GM23338 (cell line): Measurements from ENCODE around the gene DYTN. TPM values are rescaled to one million over a fixed set of nuclear protein-coding genes. Genes with fewer than 3 reads are reported as not detected.

Experiments used
- ATAC-seq: fragments of 200-7000 bp; cut with Tn5 transposase; 3 replicates; pipeline ENCODE4 v1.9.1; 2020
- DNase-seq: peaks from one replicate; pipeline ENCODE4 v3.0.0-alpha.2; 2015; ENCODE audit warnings: low spot score
- H2AFZ ChIP-seq: fragments of 200-600 bp; sonication (generic); 2 replicates; pipeline ENCODE4 v1.8.0; 2016; ENCODE audit warnings: antibody characterized with exemption, mild to moderate bottlenecking, moderate library complexity
- H3F3A ChIP-seq: fragments of 200-600 bp; sonication (generic); replicated peaks from 2 replicates; pipeline ENCODE4 v1.8.0; 2017; ENCODE audit warnings: antibody characterized with exemption, mixed run types, low read depth
- H3K27ac ChIP-seq: fragments of 200-600 bp; sonication (generic); 2 replicates; pipeline ENCODE4 v1.6.1; 2016; ENCODE audit warnings: low read depth
- H3K27me3 ChIP-seq: fragments of 200-600 bp; sonication (generic); 2 replicates; pipeline ENCODE4 v1.8.0; 2016; ENCODE audit warnings: mild to moderate bottlenecking, mixed run types, moderate library complexity; ENCODE audit not compliant: insufficient read depth
- H3K36me3 ChIP-seq: fragments of 200-600 bp; sonication (generic); 2 replicates; pipeline ENCODE4 v1.8.0; 2016; ENCODE audit warnings: mild to moderate bottlenecking; ENCODE audit not compliant: insufficient read depth
- H3K4me1 ChIP-seq: fragments of 200-600 bp; sonication (generic); 2 replicates; pipeline ENCODE4 v1.8.0; 2016; ENCODE audit warnings: mild to moderate bottlenecking, moderate library complexity; ENCODE audit not compliant: insufficient read depth
- H3K4me2 ChIP-seq: fragments of 200-600 bp; sonication (generic); 2 replicates; pipeline ENCODE4 v1.7.1; 2017; ENCODE audit warnings: mixed run types
- H3K4me3 ChIP-seq: fragments of 200-600 bp; sonication (generic); 2 replicates; pipeline ENCODE4 v1.6.1; 2016; ENCODE audit warnings: mixed run types
- H3K79me2 ChIP-seq: fragments of 200-600 bp; sonication (generic); replicated peaks from 2 replicates; pipeline ENCODE4 v1.8.0; 2017; ENCODE audit warnings: mild to moderate bottlenecking; ENCODE audit not compliant: insufficient read depth
- H3K9me2 ChIP-seq: fragments of 200-600 bp; sonication (generic); 2 replicates; pipeline ENCODE4 v1.8.0; 2017; ENCODE audit not compliant: insufficient read depth
- H4K20me1 ChIP-seq: fragments of 200-600 bp; sonication (generic); replicated peaks from 2 replicates; pipeline ENCODE4 v1.8.0; 2017; ENCODE audit warnings: mild to moderate bottlenecking; ENCODE audit not compliant: insufficient read depth
- H3K27ac Mint-ChIP-seq: 2 replicates; pipeline ENCODE4 v1.8.0; 2020; ENCODE audit warnings: inconsistent platforms, mild to moderate bottlenecking, moderate library complexity, mixed read lengths
- H3K27me3 Mint-ChIP-seq: 3 replicates; pipeline ENCODE4 v1.8.0; 2022; ENCODE audit warnings: low read depth, mild to moderate bottlenecking, moderate library complexity, mixed read lengths, inconsistent platforms; ENCODE audit not compliant: insufficient read depth, poor library complexity
- H3K36me3 Mint-ChIP-seq: 3 replicates; pipeline ENCODE4 v1.8.0; 2021; ENCODE audit warnings: low read depth, mild to moderate bottlenecking, inconsistent platforms, moderate library complexity, mixed read lengths
- H3K4me1 Mint-ChIP-seq: 3 replicates; pipeline ENCODE4 v1.8.0; 2020; ENCODE audit warnings: mild to moderate bottlenecking, inconsistent platforms, mixed read lengths
- H3K4me3 Mint-ChIP-seq: 3 replicates; pipeline ENCODE4 v1.8.0; 2021; ENCODE audit warnings: moderate library complexity, mild to moderate bottlenecking, inconsistent platforms, mixed read lengths
- H3K9me3 Mint-ChIP-seq: 3 replicates; pipeline ENCODE4 v1.8.0; 2020; ENCODE audit warnings: moderate library complexity, mild to moderate bottlenecking, inconsistent platforms, mixed read lengths
- CREB1 ChIP-seq: fragments of 250-450 bp; sonication (Bioruptor Pico); IDR thresholded peaks from 2 replicates; pipeline ENCODE4 v1.5.0; 2020; ENCODE audit warnings: low read depth, mild to moderate bottlenecking, moderate library complexity
- EZH2 ChIP-seq: fragments of 200-600 bp; sonication (generic); IDR thresholded peaks from one replicate; pipeline ENCODE4 v1.8.0; 2017; ENCODE audit warnings: antibody characterized with exemption, mild to moderate bottlenecking, low read depth; ENCODE audit not compliant: unreplicated experiment
- EZH2phosphoT487 ChIP-seq: fragments of 200-600 bp; sonication (generic); IDR thresholded peaks from one replicate; pipeline ENCODE4 v1.8.1; 2018; ENCODE audit warnings: antibody characterized with exemption; ENCODE audit not compliant: unreplicated experiment
- JUNB ChIP-seq: IDR thresholded peaks from one replicate; pipeline ENCODE4 v1.6.1; 2016; ENCODE audit warnings: antibody characterized with exemption; ENCODE audit not compliant: unreplicated experiment
- NANOG ChIP-seq: IDR thresholded peaks from 2 replicates; pipeline ENCODE4 v1.6.1; 2016; ENCODE audit warnings: antibody characterized with exemption, borderline replicate concordance
- POLR2AphosphoS5 ChIP-seq: IDR thresholded peaks from 2 replicates; pipeline ENCODE4 v1.6.1; 2016; ENCODE audit warnings: antibody characterized with exemption, low read depth
- STAT1 ChIP-seq: IDR thresholded peaks from one replicate; pipeline ENCODE4 v1.6.1; 2016; ENCODE audit warnings: antibody characterized with exemption; ENCODE audit not compliant: unreplicated experiment
- ZNF114 ChIP-seq: fragments of 250-450 bp; sonication (Bioruptor Pico); IDR thresholded peaks from 2 replicates; pipeline ENCODE4 v1.5.0; 2020; ENCODE audit warnings: mild to moderate bottlenecking, moderate library complexity
- ZNF331 ChIP-seq: fragments of 250-450 bp; sonication (Bioruptor Pico); IDR thresholded peaks from 2 replicates; pipeline ENCODE4 v1.5.0; 2020; ENCODE audit warnings: low read depth, mild to moderate bottlenecking, moderate library complexity
- polyA plus RNA-seq: library from polyadenylated mRNA; unstranded; fragments of >200 nt; fragmentation: Nextera tagmentation; extraction: Ambion mirVana; gene quantifications from 2 replicates; pipeline ENCODE4 v1.2.1, GENCODE V29; 2016
- total RNA-seq: library from RNA; depleted of rRNA; stranded (reverse); fragments of >200 nt; shearing (Covaris generic); gene quantifications from 2 replicates; pipeline ENCODE4 v1.2.3, GENCODE V29; 2014
- TF ChIP-seq, protein P1 (sequence below): IDR thresholded peaks from one replicate; pipeline ENCODE4 v1.6.1; 2018; ENCODE audit warnings: antibody characterized with exemption; ENCODE audit not compliant: unreplicated experiment
- TF ChIP-seq, protein P2 (sequence below): IDR thresholded peaks from 2 replicates; pipeline ENCODE4 v1.6.1; 2016; ENCODE audit warnings: antibody characterized with exemption
- TF ChIP-seq, protein P3 (sequence below), 2 experiments: fragments of 200-600 bp in 1 of 2; sonication (generic) in 1 of 2; conservative IDR thresholded peaks; 2 replicates each; pipeline versions ENCODE4 v1.5.1 to v1.6.1; 2016 to 2017; ENCODE audit warnings: antibody characterized with exemption in 2 of 2, low read depth in 2 of 2, mild to moderate bottlenecking in 2 of 2, moderate library complexity in 1 of 2
- TF ChIP-seq, protein P4 (sequence below): fragments of 250-450 bp; sonication (Bioruptor Pico); IDR thresholded peaks from 2 replicates; pipeline ENCODE4 v1.5.0; 2020; ENCODE audit warnings: mild to moderate bottlenecking, moderate library complexity

The DYTN gene
- total and polyA plus RNA-seq, 2 experiments from 2014 or later: not detected

DNA sequence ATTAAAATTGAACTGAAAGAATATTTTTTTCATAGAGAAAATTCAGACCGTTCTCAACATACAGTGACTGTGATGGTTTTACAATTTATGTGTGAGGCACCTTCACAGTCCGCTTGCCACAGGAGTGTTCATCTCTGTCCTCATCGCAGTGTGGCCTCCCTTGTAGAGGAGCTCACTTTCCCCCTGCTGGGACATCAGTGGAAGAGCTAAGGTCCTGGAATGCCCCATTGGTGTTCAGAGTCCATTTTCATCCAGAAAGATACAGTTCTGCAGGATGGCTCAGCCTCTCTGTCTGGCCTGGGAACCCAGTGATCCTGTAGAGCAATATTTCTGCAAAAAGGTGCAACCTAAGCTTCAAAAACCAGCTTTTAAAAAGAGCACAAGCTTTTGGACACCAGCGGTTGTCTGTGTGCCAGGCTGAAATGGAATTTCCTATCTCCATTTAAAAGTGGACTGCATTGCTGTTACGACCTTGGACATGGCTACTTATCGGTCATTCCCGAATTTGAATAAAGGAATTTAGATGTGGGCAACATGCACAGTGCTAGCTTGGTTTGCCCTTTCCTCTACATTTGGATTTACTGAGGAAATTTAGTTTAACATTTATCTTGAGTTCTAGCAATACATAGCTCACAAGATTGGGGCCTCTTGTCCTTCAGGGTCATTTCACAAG is 102.6 kb downstream of the DYTN start:
- Histone ChIP-seq H3K4me1 (no peaks in the 10 kb centered on the region), H3K79me2 (no peaks in the 10 kb centered on the region), H3K4me3 (no peak overlapping the region), H3K9me2 (no peaks in the 10 kb centered on the region), H3K27ac (no peak overlapping the region), H3K4me2 (no peak overlapping the region), H3K27me3 (no peaks in the 10 kb centered on the region), H3F3A (no peaks in the 10 kb centered on the region), H3K36me3 (no peaks in the 10 kb centered on the region), H4K20me1 (no peaks in the 10 kb centered on the region), H2AFZ (no peak overlapping the region)
- DNase-seq: peak; percentile 12
- no peak overlapping the region for H3K4me3 Mint-ChIP-seq
- no peaks in the 10 kb centered on the region for H3K9me3 Mint-ChIP-seq
- peaks cover 2% of the 10 kb centered on the region; the same call in 1 of the 3 replicates for H3K4me1 Mint-ChIP-seq
- TF ChIP-seq STAT1 (no peak), ZNF114 (CRISPR knock-in tag) (no peak), EZH2phosphoT487 (no peak), EZH2 (no peak), CREB1 (CRISPR knock-in tag) (no peak), JUNB (no peak), NANOG (no peak), POLR2AphosphoS5 (no peak), ZNF331 (CRISPR knock-in tag) (no peak)
- TF ChIP-seq, protein P1, sequence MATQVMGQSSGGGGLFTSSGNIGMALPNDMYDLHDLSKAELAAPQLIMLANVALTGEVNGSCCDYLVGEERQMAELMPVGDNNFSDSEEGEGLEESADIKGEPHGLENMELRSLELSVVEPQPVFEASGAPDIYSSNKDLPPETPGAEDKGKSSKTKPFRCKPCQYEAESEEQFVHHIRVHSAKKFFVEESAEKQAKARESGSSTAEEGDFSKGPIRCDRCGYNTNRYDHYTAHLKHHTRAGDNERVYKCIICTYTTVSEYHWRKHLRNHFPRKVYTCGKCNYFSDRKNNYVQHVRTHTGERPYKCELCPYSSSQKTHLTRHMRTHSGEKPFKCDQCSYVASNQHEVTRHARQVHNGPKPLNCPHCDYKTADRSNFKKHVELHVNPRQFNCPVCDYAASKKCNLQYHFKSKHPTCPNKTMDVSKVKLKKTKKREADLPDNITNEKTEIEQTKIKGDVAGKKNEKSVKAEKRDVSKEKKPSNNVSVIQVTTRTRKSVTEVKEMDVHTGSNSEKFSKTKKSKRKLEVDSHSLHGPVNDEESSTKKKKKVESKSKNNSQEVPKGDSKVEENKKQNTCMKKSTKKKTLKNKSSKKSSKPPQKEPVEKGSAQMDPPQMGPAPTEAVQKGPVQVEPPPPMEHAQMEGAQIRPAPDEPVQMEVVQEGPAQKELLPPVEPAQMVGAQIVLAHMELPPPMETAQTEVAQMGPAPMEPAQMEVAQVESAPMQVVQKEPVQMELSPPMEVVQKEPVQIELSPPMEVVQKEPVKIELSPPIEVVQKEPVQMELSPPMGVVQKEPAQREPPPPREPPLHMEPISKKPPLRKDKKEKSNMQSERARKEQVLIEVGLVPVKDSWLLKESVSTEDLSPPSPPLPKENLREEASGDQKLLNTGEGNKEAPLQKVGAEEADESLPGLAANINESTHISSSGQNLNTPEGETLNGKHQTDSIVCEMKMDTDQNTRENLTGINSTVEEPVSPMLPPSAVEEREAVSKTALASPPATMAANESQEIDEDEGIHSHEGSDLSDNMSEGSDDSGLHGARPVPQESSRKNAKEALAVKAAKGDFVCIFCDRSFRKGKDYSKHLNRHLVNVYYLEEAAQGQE: no peak
- TF ChIP-seq, protein P2, sequence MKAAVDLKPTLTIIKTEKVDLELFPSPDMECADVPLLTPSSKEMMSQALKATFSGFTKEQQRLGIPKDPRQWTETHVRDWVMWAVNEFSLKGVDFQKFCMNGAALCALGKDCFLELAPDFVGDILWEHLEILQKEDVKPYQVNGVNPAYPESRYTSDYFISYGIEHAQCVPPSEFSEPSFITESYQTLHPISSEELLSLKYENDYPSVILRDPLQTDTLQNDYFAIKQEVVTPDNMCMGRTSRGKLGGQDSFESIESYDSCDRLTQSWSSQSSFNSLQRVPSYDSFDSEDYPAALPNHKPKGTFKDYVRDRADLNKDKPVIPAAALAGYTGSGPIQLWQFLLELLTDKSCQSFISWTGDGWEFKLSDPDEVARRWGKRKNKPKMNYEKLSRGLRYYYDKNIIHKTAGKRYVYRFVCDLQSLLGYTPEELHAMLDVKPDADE: no peak
- TF ChIP-seq, protein P3, sequence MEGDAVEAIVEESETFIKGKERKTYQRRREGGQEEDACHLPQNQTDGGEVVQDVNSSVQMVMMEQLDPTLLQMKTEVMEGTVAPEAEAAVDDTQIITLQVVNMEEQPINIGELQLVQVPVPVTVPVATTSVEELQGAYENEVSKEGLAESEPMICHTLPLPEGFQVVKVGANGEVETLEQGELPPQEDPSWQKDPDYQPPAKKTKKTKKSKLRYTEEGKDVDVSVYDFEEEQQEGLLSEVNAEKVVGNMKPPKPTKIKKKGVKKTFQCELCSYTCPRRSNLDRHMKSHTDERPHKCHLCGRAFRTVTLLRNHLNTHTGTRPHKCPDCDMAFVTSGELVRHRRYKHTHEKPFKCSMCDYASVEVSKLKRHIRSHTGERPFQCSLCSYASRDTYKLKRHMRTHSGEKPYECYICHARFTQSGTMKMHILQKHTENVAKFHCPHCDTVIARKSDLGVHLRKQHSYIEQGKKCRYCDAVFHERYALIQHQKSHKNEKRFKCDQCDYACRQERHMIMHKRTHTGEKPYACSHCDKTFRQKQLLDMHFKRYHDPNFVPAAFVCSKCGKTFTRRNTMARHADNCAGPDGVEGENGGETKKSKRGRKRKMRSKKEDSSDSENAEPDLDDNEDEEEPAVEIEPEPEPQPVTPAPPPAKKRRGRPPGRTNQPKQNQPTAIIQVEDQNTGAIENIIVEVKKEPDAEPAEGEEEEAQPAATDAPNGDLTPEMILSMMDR (conservative IDR thresholded peaks at IDR 0.05; ENCODE audit: low read depth in 2 of 2): no peak; a peak in 1 of 4 replicates
- TF ChIP-seq, protein P4, sequence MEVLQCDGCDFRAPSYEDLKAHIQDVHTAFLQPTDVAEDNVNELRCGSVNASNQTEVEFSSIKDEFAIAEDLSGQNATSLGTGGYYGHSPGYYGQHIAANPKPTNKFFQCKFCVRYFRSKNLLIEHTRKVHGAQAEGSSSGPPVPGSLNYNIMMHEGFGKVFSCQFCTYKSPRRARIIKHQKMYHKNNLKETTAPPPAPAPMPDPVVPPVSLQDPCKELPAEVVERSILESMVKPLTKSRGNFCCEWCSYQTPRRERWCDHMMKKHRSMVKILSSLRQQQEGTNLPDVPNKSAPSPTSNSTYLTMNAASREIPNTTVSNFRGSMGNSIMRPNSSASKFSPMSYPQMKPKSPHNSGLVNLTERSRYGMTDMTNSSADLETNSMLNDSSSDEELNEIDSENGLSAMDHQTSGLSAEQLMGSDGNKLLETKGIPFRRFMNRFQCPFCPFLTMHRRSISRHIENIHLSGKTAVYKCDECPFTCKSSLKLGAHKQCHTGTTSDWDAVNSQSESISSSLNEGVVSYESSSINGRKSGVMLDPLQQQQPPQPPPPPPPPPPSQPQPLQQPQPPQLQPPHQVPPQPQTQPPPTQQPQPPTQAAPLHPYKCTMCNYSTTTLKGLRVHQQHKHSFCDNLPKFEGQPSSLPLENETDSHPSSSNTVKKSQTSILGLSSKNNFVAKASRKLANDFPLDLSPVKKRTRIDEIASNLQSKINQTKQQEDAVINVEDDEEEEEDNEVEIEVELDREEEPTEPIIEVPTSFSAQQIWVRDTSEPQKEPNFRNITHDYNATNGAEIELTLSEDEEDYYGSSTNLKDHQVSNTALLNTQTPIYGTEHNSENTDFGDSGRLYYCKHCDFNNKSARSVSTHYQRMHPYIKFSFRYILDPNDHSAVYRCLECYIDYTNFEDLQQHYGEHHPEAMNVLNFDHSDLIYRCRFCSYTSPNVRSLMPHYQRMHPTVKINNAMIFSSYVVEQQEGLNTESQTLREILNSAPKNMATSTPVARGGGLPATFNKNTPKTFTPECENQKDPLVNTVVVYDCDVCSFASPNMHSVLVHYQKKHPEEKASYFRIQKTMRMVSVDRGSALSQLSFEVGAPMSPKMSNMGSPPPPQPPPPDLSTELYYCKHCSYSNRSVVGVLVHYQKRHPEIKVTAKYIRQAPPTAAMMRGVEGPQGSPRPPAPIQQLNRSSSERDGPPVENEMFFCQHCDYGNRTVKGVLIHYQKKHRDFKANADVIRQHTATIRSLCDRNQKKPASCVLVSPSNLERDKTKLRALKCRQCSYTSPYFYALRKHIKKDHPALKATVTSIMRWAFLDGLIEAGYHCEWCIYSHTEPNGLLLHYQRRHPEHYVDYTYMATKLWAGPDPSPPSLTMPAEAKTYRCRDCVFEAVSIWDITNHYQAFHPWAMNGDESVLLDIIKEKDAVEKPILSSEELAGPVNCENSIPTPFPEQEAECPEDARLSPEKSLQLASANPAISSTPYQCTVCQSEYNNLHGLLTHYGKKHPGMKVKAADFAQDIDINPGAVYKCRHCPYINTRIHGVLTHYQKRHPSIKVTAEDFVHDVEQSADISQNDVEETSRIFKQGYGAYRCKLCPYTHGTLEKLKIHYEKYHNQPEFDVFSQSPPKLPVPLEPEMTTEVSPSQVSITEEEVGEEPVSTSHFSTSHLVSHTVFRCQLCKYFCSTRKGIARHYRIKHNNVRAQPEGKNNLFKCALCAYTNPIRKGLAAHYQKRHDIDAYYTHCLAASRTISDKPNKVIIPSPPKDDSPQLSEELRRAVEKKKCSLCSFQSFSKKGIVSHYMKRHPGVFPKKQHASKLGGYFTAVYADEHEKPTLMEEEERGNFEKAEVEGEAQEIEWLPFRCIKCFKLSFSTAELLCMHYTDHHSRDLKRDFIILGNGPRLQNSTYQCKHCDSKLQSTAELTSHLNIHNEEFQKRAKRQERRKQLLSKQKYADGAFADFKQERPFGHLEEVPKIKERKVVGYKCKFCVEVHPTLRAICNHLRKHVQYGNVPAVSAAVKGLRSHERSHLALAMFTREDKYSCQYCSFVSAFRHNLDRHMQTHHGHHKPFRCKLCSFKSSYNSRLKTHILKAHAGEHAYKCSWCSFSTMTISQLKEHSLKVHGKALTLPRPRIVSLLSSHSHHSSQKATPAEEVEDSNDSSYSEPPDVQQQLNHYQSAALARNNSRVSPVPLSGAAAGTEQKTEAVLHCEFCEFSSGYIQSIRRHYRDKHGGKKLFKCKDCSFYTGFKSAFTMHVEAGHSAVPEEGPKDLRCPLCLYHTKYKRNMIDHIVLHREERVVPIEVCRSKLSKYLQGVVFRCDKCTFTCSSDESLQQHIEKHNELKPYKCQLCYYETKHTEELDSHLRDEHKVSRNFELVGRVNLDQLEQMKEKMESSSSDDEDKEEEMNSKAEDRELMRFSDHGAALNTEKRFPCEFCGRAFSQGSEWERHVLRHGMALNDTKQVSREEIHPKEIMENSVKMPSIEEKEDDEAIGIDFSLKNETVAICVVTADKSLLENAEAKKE: no peak
- ATAC-seq: no peak; the same call in 1 of the 3 replicates
- H3K36me3 Mint-ChIP-seq: peaks cover 3% of the 10 kb centered on the region; the same call in 2 of the 3 replicates
- peaks cover 4% of the 10 kb centered on the region for H3K27me3 Mint-ChIP-seq
- H3K27ac Mint-ChIP-seq: no peak overlapping the region; the same call in 1 of the 2 replicates
